Sigmoid colon (tissue), 7 donors: Measurements from ENCODE around the gene PLS3. TPM values are rescaled to one million over a fixed set of nuclear protein-coding genes. Genes with fewer than 3 reads are reported as not detected.

Experiments used
- DNase-seq: peaks from one replicate; pipeline ENCODE4 v3.0.0-alpha.2; 2019
- H3K27ac ChIP-seq, 4 donors: fragments of 200-600 bp; sonication (generic); one replicate each; pipeline ENCODE4 v1.5.1; 2016 to 2019; ENCODE audit warnings: mild to moderate bottlenecking in 1 of 4
- H3K27me3 ChIP-seq, 3 donors: fragments of 200-600 bp; sonication (generic); one replicate each; pipeline ENCODE4 v1.5.1; 2019; ENCODE audit warnings: mild to moderate bottlenecking in 1 of 3
- H3K36me3 ChIP-seq, 4 donors: fragments of 200-600 bp; sonication (generic); one replicate each; pipeline ENCODE4 v1.5.1; 2016 to 2019
- H3K4me1 ChIP-seq, 4 donors: fragments of 200-600 bp; sonication (generic); one replicate each; pipeline ENCODE4 v1.5.1; 2017 to 2019
- H3K4me3 ChIP-seq, 4 donors: fragments of 200-600 bp; sonication (generic); one replicate each; pipeline ENCODE4 v1.5.1; 2017 to 2019; ENCODE audit warnings: mild to moderate bottlenecking in 2 of 4, moderate library complexity in 1 of 4
- H3K9me3 ChIP-seq, 4 donors: fragments of 200-600 bp in 3 of 4; sonication (generic) in 3 of 4; one replicate each; pipeline versions ENCODE4 v1.5.1 to v1.6.1; 2013 to 2019
- CTCF ChIP-seq, 4 experiments: fragments of 450-650 bp in 3 of 4; fragments of 200-600 bp in 1 of 4; IDR thresholded peaks; one replicate each; pipeline ENCODE4 v1.5.1; 2016 to 2019; ENCODE audit warnings: antibody characterized with exemption in 4 of 4, mild to moderate bottlenecking in 3 of 4, moderate library complexity in 2 of 4
- EP300 ChIP-seq, 4 donors: sonication (generic); formaldehyde crosslinking; IDR thresholded peaks; one replicate each; pipeline ENCODE4 v1.6.1; 2017; ENCODE audit warnings: antibody characterized with exemption in 4 of 4
- POLR2A ChIP-seq, 2 donors: fragments of 450-650 bp; IDR thresholded peaks; one replicate each; pipeline ENCODE4 v1.6.1; 2016; ENCODE audit warnings: antibody characterized with exemption in 2 of 2, mild to moderate bottlenecking in 2 of 2, moderate library complexity in 2 of 2
- POLR2AphosphoS5 ChIP-seq, 4 donors: sonication (generic); formaldehyde crosslinking; IDR thresholded peaks; one replicate each; pipeline ENCODE4 v1.6.1; 2017; ENCODE audit warnings: antibody characterized with exemption in 4 of 4
- WGBS, 2 donors: extraction: QIAGEN DNeasy Blood & Tissue Kit; methylation state at CpG; one replicate each; pipeline ENCODE4 v1.1.7; 2013; 5-methylcytosine and 5-hydroxymethylcytosine counted together
- intact Hi-C: fragments of 100-400 bp; cut with DNase I; formaldehyde crosslinking; loops from one replicate; pipeline ENCODE4 v1.15.1; 2023
- polyA plus RNA-seq, 3 donors: library from polyadenylated mRNA; stranded (reverse); fragments of 200-250 nt; gene quantifications; one replicate each; pipeline ENCODE4 v1.2.3, GENCODE V29; 2013
- total RNA-seq, 4 donors: library from RNA; depleted of rRNA; stranded (reverse); fragments of >200 nt; gene quantifications; one replicate each; pipeline ENCODE4 v1.1.0, GENCODE V29; 2016
- donor health status: healthy with polysubstance abuse.
- donor health status: Bipolar disorder and iron deficiency.
- donor health status: healthy.

The PLS3 gene
- total and polyA plus RNA-seq, 7 donors: 8.3 to 71.5 (median 50.2) TPM

DNA sequence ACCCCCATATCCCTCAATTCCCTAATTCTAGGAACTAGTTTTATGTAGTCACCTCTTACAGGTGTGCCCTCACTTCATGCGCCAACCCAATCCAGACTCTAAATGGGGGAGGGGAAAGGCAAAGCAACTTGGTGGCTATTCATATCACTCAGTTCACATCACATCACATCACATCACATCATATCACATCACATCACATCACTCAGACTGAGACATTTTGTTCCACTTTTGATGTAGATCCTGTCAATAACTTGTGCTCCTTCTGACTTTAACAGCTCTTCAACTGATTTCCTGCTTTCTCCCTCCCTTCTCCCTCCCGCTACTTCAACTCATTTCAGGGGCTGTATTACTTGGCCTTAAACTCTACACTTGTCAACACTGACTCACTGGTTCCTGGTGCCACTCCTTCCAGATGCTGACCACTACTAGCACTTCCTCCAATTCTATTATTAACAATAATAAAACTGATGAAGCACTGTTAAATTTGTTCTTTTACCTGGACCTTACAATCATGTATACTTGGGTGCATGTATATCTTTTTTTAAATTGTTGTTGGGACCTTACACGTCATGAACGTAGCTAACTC is 29.1 kb upstream of the PLS3 start:
- TF ChIP-seq POLR2A (IDR thresholded peaks at IDR 0.05) (no peak), CTCF (IDR thresholded peaks at IDR 0.05) (no peak), POLR2AphosphoS5 (IDR thresholded peaks at IDR 0.05) (no peak), EP300 (IDR thresholded peaks at IDR 0.05) (no peak)
- intact Hi-C loops: no loop called here
- Histone ChIP-seq H3K27ac (no peak overlapping the region), H3K27me3 (no peaks in the 10 kb centered on the region), H3K4me1 (no peaks in the 10 kb centered on the region), H3K4me3 (no peak overlapping the region), H3K36me3 (no peaks in the 10 kb centered on the region), H3K9me3 (no peaks in the 10 kb centered on the region)
- no peak for DNase-seq
- 90% methylated on average over 4 of the region's 4 CpGs for WGBS, 2 donors

DNA sequence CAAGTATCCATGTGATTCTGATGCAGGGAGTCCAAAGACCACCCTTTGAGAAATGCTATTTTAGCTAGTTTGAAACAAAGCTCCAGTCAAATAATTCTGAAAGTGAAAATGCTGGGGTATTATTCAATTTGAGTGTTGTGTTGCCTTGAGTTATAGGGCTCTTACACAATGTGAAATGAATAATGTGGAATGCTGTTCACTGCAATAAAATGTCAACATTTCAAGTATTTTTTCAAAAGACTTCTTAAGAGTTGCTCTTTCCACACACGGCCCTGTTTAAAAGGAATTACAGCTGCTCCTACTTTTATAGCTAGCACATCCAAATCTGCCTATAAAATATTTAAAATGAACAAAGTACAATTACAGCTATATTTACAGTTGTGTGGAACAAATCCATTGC is 27.5 kb upstream of the PLS3 start:
- Histone ChIP-seq H3K4me3 (no peak overlapping the region), H3K36me3 (no peaks in the 10 kb centered on the region), H3K27ac (no peak overlapping the region), H3K4me1 (no peaks in the 10 kb centered on the region), H3K9me3 (no peaks in the 10 kb centered on the region), H3K27me3 (no peaks in the 10 kb centered on the region)
- TF ChIP-seq CTCF (IDR thresholded peaks at IDR 0.05) (no peak), POLR2AphosphoS5 (IDR thresholded peaks at IDR 0.05) (no peak), EP300 (IDR thresholded peaks at IDR 0.05) (no peak), POLR2A (IDR thresholded peaks at IDR 0.05) (no peak)
- 15 to 64% methylated on average over 1 of the region's 1 CpG for WGBS, 2 donors
- no peak for DNase-seq
- intact Hi-C loops: no loop called here

- Histone ChIP-seq H3K36me3 (no peaks in the 10 kb centered on the region), H3K27me3 (no peaks in the 10 kb centered on the region), H3K27ac (no peak overlapping the region), H3K4me1 (no peaks in the 10 kb centered on the region), H3K9me3 (no peaks in the 10 kb centered on the region), H3K4me3 (no peak overlapping the region)
- WGBS, 2 donors: 96 to 100% methylated on average over 1 of the region's 1 CpG
- intact Hi-C loops: no loop called here
- DNase-seq: no peak
- no peak for TF ChIP-seq POLR2AphosphoS5 (IDR thresholded peaks at IDR 0.05)
- TF ChIP-seq CTCF (IDR thresholded peaks at IDR 0.05): no peak
- TF ChIP-seq EP300 (IDR thresholded peaks at IDR 0.05): no peak
- no peak for TF ChIP-seq POLR2A (IDR thresholded peaks at IDR 0.05)
These were observed 26.6 kb upstream of the PLS3 start for GRCh38 chrX:115534383-115534782.

GRCh38 chrX:115535421-115535820 is 25.6 kb upstream of the PLS3 start:
- H3K36me3 ChIP-seq: no peaks in the 10 kb centered on the region
- TF ChIP-seq EP300 (IDR thresholded peaks at IDR 0.05): no peak
- TF ChIP-seq POLR2AphosphoS5 (IDR thresholded peaks at IDR 0.05): no peak
- H3K4me3 ChIP-seq: no peak overlapping the region
- no peak overlapping the region for H3K27ac ChIP-seq
- no peaks in the 10 kb centered on the region for H3K9me3 ChIP-seq
- H3K4me1 ChIP-seq: no peaks in the 10 kb centered on the region
- H3K27me3 ChIP-seq: no peaks in the 10 kb centered on the region
- DNase-seq: no peak
- intact Hi-C loops: no loop called here

DNA sequence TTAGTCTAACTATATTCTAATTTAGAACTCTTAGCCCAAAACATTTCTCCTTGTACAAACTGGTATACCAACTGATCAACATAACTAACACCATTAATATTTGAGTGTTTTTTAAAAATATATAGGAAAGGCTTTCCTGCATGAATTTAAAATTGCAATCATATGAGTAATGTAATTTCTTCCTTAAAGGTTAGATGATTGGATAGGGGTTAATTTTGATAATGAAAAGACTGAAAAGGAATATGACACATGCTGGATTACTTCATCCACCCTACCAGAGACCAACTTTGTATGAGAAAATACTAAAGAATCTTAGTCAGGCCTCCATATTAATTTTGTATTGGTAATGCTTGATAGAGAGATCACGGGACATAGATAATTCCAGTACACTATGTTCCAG is 25.1 kb upstream of the PLS3 start:
- H3K27ac ChIP-seq: no peak overlapping the region
- no peak for DNase-seq
- H3K9me3 ChIP-seq: no peaks in the 10 kb centered on the region
- H3K4me3 ChIP-seq: no peak overlapping the region
- intact Hi-C loops: no loop called here
- 94 to 100% methylated on average over 1 of the region's 1 CpG for WGBS, 2 donors
- H3K36me3 ChIP-seq: no peaks in the 10 kb centered on the region
- TF ChIP-seq EP300 (IDR thresholded peaks at IDR 0.05): no peak
- no peak for TF ChIP-seq POLR2A (IDR thresholded peaks at IDR 0.05)
- no peak for TF ChIP-seq CTCF (IDR thresholded peaks at IDR 0.05)
- TF ChIP-seq POLR2AphosphoS5 (IDR thresholded peaks at IDR 0.05): no peak
- no peaks in the 10 kb centered on the region for H3K4me1 ChIP-seq
- H3K27me3 ChIP-seq: no peaks in the 10 kb centered on the region
